ENCODE measurements around the gene PLEKHO2. TPM values are rescaled to one million over a fixed set of nuclear protein-coding genes. Genes with fewer than 3 reads are reported as not detected.

The PLEKHO2 gene
- total and polyA plus RNA-seq, 2 experiments from 2014 or later = 9.0 to 29.4 TPM

- Histone ChIP-seq H3F3A (replicated peaks; ENCODE audit: low read depth) (peaks cover 9% of the 10 kb centered on the region; the same call in 1 of the 2 replicates), H3K4me1 (ENCODE audit: insufficient read depth) (peaks cover 23% of the 10 kb centered on the region), H4K20me1 (replicated peaks; ENCODE audit: insufficient read depth) (no peaks in the 10 kb centered on the region), H3K27me3 (ENCODE audit: insufficient read depth) (no peaks in the 10 kb centered on the region), H3K4me2 (peak overlapping the region; percentile 76), H3K79me2 (replicated peaks; ENCODE audit: insufficient read depth) (no peaks in the 10 kb centered on the region), H3K9me2 (ENCODE audit: insufficient read depth) (0 out of 2 replicates have a peak, but pooled peaks cover 4% of the 10 kb centered on the region), H3K4me3 (peak overlapping the region; percentile 60), H3K36me3 (ENCODE audit: insufficient read depth) (no peaks in the 10 kb centered on the region), H2AFZ (peak overlapping the region; percentile 87; the same call in 1 of the 2 replicates), H3K27ac (ENCODE audit: low read depth) (no peak overlapping the region)
- H3K36me3 Mint-ChIP-seq (ENCODE audit: low read depth) = peaks cover 4% of the 10 kb centered on the region
- H3K4me3 Mint-ChIP-seq = peak overlapping the region; percentile 81
- H3K4me1 Mint-ChIP-seq = peaks cover 53% of the 10 kb centered on the region
- TF ChIP-seq, protein P1, sequence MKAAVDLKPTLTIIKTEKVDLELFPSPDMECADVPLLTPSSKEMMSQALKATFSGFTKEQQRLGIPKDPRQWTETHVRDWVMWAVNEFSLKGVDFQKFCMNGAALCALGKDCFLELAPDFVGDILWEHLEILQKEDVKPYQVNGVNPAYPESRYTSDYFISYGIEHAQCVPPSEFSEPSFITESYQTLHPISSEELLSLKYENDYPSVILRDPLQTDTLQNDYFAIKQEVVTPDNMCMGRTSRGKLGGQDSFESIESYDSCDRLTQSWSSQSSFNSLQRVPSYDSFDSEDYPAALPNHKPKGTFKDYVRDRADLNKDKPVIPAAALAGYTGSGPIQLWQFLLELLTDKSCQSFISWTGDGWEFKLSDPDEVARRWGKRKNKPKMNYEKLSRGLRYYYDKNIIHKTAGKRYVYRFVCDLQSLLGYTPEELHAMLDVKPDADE (IDR thresholded peaks at IDR 0.05) = no peak
- ATAC-seq (no peak), DNase-seq (ENCODE audit: low spot score) (no peak)
- no peak overlapping the region for H3K27ac Mint-ChIP-seq
- H3K27me3 Mint-ChIP-seq (ENCODE audit: insufficient read depth, low read depth, poor library complexity) = peaks cover 20% of the 10 kb centered on the region
- peaks cover 2% of the 10 kb centered on the region for H3K9me3 Mint-ChIP-seq
These were observed 53.8 kb downstream of the PLEKHO2 start for GRCh38 chr15:64895285-64896065.

DNA sequence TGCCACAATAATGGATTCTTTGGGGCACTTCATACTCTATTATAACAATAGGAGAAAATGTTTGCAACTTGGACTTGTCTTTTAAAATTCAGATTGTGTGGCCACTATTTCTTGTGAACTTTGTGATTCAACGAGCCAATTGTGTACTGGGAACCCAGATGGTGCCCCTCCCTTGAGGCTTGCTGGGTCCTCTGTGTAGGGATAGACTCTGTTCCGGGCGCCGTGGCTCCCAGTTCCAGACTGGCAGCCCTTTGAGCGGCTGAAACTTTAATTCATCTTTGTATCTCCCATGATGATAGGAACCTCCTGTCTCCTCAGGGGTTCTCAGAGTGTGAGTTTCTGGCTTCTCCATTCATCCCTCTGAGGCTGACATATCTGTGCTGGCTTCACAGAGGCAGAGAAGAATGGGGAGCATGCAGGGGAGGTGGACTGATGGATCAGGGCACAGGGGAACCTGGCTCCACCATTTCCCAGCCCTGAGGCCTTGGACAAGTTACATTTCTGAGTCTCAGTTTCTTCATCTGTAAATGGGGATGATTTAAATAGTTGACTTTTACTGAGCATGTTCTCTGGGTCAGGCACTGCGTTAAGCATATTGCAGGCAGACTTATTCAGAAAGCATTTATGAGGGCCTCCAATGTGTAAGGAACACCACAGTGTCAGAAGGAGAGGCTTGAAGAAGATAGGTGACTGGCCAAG, 54.8 kb downstream of the PLEKHO2 start:
- no peaks in the 10 kb centered on the region for H4K20me1 ChIP-seq (replicated peaks; ENCODE audit: insufficient read depth)
- H3K4me3 Mint-ChIP-seq = no peak overlapping the region; the same call in 2 of the 3 replicates
- H3K27ac ChIP-seq (ENCODE audit: low read depth) = no peak overlapping the region
- H3K4me1 Mint-ChIP-seq = peaks cover 53% of the 10 kb centered on the region
- peaks cover 9% of the 10 kb centered on the region; the same call in 1 of the 2 replicates for H3F3A ChIP-seq (replicated peaks; ENCODE audit: low read depth)
- H3K4me2 ChIP-seq = no peak overlapping the region
- H3K36me3 ChIP-seq (ENCODE audit: insufficient read depth) = no peaks in the 10 kb centered on the region
- H3K36me3 Mint-ChIP-seq (ENCODE audit: low read depth) = peaks cover 14% of the 10 kb centered on the region
- no peak overlapping the region for H2AFZ ChIP-seq
- H3K27me3 ChIP-seq (ENCODE audit: insufficient read depth) = no peaks in the 10 kb centered on the region
- no peaks in the 10 kb centered on the region for H3K79me2 ChIP-seq (replicated peaks; ENCODE audit: insufficient read depth)
- peaks cover 12% of the 10 kb centered on the region for H3K9me3 Mint-ChIP-seq
- TF ChIP-seq EZH2 (IDR thresholded peaks at IDR 0.05; ENCODE audit: low read depth, unreplicated experiment) (no peak), CREB1 (CRISPR knock-in tag; IDR thresholded peaks at IDR 0.05; ENCODE audit: low read depth) (no peak), NANOG (IDR thresholded peaks at IDR 0.05; ENCODE audit: borderline replicate concordance) (no peak), STAT1 (IDR thresholded peaks at IDR 0.05; ENCODE audit: unreplicated experiment) (no peak)
- H3K27ac Mint-ChIP-seq = no peak overlapping the region
- ATAC-seq = no peak
- peaks cover 23% of the 10 kb centered on the region for H3K4me1 ChIP-seq (ENCODE audit: insufficient read depth)
- peaks cover 22% of the 10 kb centered on the region for H3K27me3 Mint-ChIP-seq (ENCODE audit: insufficient read depth, low read depth, poor library complexity)
- 0 out of 2 replicates have a peak, but pooled peaks cover 4% of the 10 kb centered on the region for H3K9me2 ChIP-seq (ENCODE audit: insufficient read depth)
- DNase-seq (ENCODE audit: low spot score) = no peak
- no peak overlapping the region; the same call in 1 of the 2 replicates for H3K4me3 ChIP-seq

DNA sequence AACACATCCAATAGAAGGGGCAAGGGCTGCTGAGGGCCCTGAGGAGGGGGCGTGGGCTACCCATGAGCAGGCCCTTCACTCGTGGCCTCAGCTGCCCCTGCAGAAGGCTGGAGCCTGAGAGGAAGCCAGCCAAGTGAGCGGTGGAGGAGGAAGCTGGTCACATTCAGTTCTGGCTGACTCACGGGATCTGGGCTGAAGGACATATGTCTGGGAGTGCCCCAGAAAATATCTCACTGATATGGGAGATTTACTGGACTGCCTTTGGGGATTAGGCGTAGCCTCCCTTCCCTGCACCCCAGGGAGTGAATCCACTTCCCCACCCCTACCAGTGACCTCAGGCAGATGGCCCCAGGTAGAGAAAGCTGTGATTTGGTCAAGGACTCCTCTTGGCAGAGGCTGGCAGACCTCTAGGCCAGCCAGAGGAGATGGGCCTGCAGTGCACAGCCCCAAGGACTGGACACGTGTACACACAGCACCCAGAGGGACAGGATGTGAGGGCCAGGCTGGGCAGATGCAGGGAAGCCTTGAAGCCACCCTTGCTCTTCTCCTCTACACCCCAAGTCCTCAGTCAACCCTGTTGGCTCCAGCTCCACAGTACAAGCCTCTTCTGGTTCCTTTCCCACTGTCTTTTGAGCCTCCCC, 55.8 kb downstream of the PLEKHO2 start:
- Histone ChIP-seq H3K4me3 (no peak overlapping the region), H3K9me2 (ENCODE audit: insufficient read depth) (0 out of 2 replicates have a peak, but pooled peaks cover 4% of the 10 kb centered on the region), H3F3A (replicated peaks; ENCODE audit: low read depth) (peaks cover 9% of the 10 kb centered on the region; the same call in 1 of the 2 replicates), H4K20me1 (replicated peaks; ENCODE audit: insufficient read depth) (no peaks in the 10 kb centered on the region), H3K4me1 (ENCODE audit: insufficient read depth) (peaks cover 23% of the 10 kb centered on the region), H3K79me2 (replicated peaks; ENCODE audit: insufficient read depth) (no peaks in the 10 kb centered on the region), H3K27me3 (ENCODE audit: insufficient read depth) (no peaks in the 10 kb centered on the region), H3K4me2 (no peak overlapping the region), H2AFZ (no peak overlapping the region), H3K27ac (ENCODE audit: low read depth) (no peak overlapping the region), H3K36me3 (ENCODE audit: insufficient read depth) (no peaks in the 10 kb centered on the region)
- H3K27ac Mint-ChIP-seq = no peak overlapping the region
- no peak overlapping the region; the same call in 2 of the 3 replicates for H3K4me3 Mint-ChIP-seq
- H3K36me3 Mint-ChIP-seq (ENCODE audit: low read depth) = peaks cover 18% of the 10 kb centered on the region
- ATAC-seq = no peak
- DNase-seq (ENCODE audit: low spot score) = no peak
- H3K9me3 Mint-ChIP-seq = peaks cover 18% of the 10 kb centered on the region
- peaks cover 26% of the 10 kb centered on the region for H3K27me3 Mint-ChIP-seq (ENCODE audit: insufficient read depth, low read depth, poor library complexity)
- H3K4me1 Mint-ChIP-seq = peaks cover 47% of the 10 kb centered on the region
- TF ChIP-seq STAT1 (IDR thresholded peaks at IDR 0.05; ENCODE audit: unreplicated experiment) (no peak), ZNF114 (CRISPR knock-in tag; IDR thresholded peaks at IDR 0.05) (no peak), REST (IDR thresholded peaks at IDR 0.05; ENCODE audit: unreplicated experiment) (no peak), ZNF331 (CRISPR knock-in tag; IDR thresholded peaks at IDR 0.05; ENCODE audit: low read depth) (no peak), EZH2phosphoT487 (IDR thresholded peaks at IDR 0.05; ENCODE audit: unreplicated experiment) (no peak)
- TF ChIP-seq, protein P2, sequence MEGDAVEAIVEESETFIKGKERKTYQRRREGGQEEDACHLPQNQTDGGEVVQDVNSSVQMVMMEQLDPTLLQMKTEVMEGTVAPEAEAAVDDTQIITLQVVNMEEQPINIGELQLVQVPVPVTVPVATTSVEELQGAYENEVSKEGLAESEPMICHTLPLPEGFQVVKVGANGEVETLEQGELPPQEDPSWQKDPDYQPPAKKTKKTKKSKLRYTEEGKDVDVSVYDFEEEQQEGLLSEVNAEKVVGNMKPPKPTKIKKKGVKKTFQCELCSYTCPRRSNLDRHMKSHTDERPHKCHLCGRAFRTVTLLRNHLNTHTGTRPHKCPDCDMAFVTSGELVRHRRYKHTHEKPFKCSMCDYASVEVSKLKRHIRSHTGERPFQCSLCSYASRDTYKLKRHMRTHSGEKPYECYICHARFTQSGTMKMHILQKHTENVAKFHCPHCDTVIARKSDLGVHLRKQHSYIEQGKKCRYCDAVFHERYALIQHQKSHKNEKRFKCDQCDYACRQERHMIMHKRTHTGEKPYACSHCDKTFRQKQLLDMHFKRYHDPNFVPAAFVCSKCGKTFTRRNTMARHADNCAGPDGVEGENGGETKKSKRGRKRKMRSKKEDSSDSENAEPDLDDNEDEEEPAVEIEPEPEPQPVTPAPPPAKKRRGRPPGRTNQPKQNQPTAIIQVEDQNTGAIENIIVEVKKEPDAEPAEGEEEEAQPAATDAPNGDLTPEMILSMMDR (conservative IDR thresholded peaks at IDR 0.05; ENCODE audit: low read depth in 2 of 2) = no peak
